Left ventricle myocardium superior (tissue), 1 donor: ENCODE data around the gene SPDYE5. TPM values are rescaled to one million over a fixed set of nuclear protein-coding genes. Genes with fewer than 3 reads are reported as not detected.

Experiments
- ATAC-seq: fragments of 200-7000 bp; cut with Tn5 transposase; one replicate; pipeline ENCODE4 v1.9.1; 2020; ENCODE audit warnings: mild to moderate bottlenecking, moderate library complexity
- DNase-seq: peaks from one replicate; pipeline ENCODE4 v3.0.0-alpha.2; 2020
- intact Hi-C: fragments of 100-400 bp; cut with micrococcal nuclease; formaldehyde crosslinking; loops from one replicate; pipeline ENCODE4 v1.11.0; 2022
- total RNA-seq: library from RNA; stranded (reverse); fragmentation: NEBNext Ultra II Directional; extraction: Animal tissue kit (Norgen Biotek cat#: 25700); gene quantifications from one replicate; pipeline ENCODE4 v1.2.1, GENCODE V29; 2021
- donor health status: DM: no; HTN: yes; CAD: no; lungs with severe emphysema.

SPDYE5 gene
- total RNA-seq, 1 donor from 2014 or later = not detected

DNA sequence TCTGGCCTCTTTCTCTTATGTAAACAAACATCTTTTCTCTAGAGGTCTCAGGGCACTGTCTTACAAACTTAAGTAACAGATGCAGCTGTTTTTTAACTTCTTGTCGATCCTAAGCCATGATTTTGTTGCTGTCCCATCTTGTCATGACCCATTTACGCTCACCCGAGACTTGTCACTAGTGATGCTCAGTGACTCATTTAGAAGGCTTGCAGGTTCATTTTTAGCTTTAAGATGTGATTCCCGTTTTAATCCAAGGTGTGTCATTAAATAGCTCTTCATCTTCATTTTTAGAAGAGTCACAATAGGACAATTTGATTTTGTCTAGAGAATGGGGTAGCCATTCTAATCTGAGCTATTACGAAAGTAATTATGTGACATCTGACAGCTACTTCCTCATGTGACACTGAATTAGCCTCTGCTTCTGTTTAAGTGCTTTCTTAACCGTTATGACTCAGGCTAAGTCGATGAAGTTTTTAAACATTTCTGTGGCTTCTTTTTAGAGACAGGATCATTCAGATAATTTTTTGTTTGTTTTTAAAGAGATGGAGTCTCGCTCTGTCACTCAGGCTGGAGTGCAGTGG is 42.7 kb downstream of the SPDYE5 start:
- DNase-seq (no peak), ATAC-seq (no peak)
- intact Hi-C loops = no loop called here

DNA sequence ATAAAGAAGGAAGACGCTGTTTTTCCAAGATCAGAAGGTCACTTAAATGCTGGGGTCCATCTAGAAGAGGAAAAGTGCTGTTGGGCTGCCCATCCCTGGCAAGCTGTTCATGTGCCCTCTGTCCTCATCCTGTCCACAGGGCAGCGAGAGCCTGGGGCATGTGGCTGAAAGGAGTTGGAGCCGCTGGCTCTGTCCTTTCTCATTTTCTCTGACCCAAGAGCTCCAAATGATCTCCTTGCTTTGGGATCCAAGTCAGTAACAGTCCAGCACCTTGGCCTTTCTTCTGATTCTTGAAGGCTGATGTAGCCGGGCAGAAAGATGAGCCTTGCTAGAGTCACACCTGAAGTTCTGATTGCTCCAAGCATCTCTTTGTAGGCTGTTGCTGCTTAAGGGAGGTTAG is 44.4 kb downstream of the SPDYE5 start:
- intact Hi-C loops = no loop called here

DNA sequence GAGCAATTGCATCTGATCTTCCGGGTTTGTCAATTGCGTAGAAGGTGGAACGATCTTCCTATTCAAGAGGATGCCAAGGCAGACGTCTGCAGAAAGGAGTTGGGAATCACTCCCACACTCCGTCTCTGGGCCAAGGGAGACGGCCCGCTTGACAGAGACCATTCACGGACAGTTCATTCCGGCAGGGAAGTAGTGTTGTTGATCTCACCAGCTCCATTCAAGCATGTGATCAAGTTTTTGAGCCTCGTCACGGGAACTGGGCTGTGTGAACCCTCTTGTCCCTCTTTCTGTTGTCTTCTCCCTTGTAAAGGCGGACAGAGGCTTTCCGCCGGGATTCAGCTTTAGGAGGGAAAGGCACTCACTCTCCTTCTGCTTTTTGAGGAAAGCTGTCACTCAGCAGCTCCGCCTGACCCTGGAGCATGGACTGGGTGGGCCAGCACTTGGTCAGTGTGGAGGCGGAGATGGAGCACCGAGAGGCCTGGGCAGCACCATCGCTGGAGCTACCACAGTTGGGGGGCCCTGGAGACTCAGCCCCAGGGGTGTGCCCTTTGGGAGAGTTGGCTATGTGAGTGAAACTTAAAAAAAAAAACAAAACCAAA is 44.9 kb downstream of the SPDYE5 start:
- DNase-seq (no peak), ATAC-seq (no peak)

More for the DNA sequence above, 44.4 kb downstream of the SPDYE5 start:
- DNase-seq (no peak), ATAC-seq (no peak)

DNA sequence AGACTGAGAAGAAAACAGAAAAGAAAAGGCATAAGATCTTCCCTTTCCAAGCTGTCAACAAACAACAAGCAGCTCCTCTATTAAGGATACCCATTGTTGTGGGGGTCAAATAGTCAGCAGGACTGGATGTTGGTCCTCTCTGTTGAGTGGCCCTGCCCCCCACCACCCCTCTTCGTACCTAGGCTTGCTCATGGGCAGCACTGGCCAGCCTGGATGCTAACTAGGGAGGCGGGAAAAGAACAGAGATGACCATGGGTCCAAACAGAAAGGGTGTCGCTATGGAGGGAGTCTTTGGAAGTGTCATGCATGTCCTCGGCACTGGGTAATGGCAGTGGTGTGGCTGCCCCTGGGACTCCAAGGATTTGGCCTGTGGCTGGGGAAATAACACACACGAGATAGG is 45.6 kb downstream of the SPDYE5 start:
- DNase-seq = no peak
- intact Hi-C loops = no loop called here
- no peak for ATAC-seq

More for the DNA sequence above, 44.9 kb downstream of the SPDYE5 start:
- intact Hi-C loops = no loop called here

DNA sequence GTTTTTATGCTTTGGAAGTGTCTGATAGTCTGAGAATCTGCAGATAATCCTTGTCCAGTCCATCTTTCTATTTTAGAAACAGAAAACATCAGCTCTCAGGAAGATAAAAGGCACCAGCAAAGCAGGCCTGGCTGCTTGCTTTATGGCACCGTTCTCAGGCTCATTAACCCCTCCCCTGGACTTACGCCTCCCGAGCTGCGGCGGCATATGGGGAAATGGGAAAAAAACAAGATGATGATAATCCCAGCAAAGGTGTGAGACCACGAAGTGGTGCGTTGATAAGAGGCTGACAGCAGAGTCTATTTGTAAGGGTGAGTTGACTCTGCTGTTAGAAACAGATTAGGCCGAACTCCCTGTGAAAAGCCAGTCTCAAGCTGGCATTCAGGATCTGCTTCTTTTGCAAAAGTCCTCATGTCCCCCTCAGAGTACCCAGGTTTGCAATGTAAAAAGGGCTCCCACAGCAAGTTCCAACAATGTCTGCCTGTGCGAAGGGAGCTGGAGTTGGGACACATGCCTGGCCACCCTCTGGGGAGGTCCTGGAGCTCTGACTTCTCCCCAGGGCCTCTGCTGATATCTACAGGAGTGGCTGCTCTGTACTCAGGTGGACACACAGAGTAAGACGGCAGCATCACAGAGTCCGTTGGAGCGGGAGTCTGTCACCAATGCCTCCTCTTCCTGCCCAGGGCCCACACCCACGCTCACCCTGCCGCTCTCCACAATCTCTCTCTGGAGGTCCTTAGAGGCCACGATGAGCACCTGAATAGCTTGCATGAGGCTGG is 54.3 kb downstream of the SPDYE5 start:
- DNase-seq (no peak), ATAC-seq (no peak)
- intact Hi-C loops = no loop called here

Other genes starting within 250 kb of the SPDYE5 start
- 1.3 TPM for gene TRIM73, start 96.7 kb upstream of the SPDYE5 start, total RNA-seq
- 22.3 TPM for gene POM121C, start 6.0 kb upstream of the SPDYE5 start, total RNA-seq
- gene HIP1, start 246.6 kb downstream of the SPDYE5 start, total RNA-seq = 17.8 TPM